ENCODE data around the gene RTP4.

DNA sequence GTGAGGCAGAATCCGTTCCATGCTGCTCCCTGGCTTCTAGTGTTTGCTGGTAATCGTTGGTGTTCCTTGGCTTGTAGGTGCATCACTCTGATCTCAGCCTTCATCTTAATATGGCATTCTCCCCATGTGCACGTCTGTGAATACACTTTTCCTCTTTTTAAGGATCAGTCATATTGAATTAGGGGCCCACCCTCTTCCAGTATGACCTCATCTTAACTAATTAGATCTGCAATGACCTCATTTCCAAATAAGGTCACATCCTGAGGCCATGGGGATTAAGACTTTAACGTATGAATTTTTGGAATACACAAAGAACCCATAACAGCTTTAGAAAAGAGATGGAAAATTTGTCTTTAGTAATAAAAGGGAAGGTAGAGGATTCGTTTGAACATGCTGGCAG, 42.6 kb upstream of the RTP4 start:
- TF ChIP-seq EGR1 (IDR thresholded peaks at IDR 0.05) = no peak
- no peak for TF ChIP-seq REST (IDR thresholded peaks at IDR 0.05; ENCODE audit: low read depth)

All from Ishikawa (cell line).